Liver (tissue), 9 donors: ENCODE data around the gene CLMN. TPM values are rescaled to one million over a fixed set of nuclear protein-coding genes. Genes with fewer than 3 reads are reported as not detected.
A peak's percentile ranks its signal among the peaks of the same experiment; 100 is the strongest.

Experiments used
- DNase-seq: peaks from one replicate; pipeline ENCODE4 v3.0.0-alpha.2; 2017; ENCODE audit warnings: low spot score
- H3K27ac ChIP-seq, 2 donors: one replicate each; pipeline ENCODE4 v1.7.0; 2013; ENCODE audit warnings: inconsistent platforms in 2 of 2, low read length in 2 of 2, control low read depth in 1 of 2, low read depth in 1 of 2, mild to moderate bottlenecking in 1 of 2
- H3K27me3 ChIP-seq, 4 donors: one replicate each; pipeline versions ENCODE4 v1.6.1 to v1.7.0; 2013; ENCODE audit warnings: low read length in 3 of 4, inconsistent platforms in 1 of 4, mild to moderate bottlenecking in 1 of 4, moderate library complexity in 1 of 4; ENCODE audit not compliant: control insufficient read depth in 4 of 4, insufficient read depth in 4 of 4
- H3K36me3 ChIP-seq, 4 donors: one replicate each; pipeline versions ENCODE4 v1.6.1 to v1.7.0; 2013; ENCODE audit warnings: low read length in 3 of 4, mild to moderate bottlenecking in 3 of 4, low read depth in 1 of 4, moderate library complexity in 1 of 4; ENCODE audit not compliant: control insufficient read depth in 4 of 4, insufficient read depth in 3 of 4
- H3K4me1 ChIP-seq, 4 donors: one replicate each; pipeline versions ENCODE4 v1.6.1 to v1.7.0; 2013; ENCODE audit warnings: low read length in 3 of 4, mild to moderate bottlenecking in 3 of 4, moderate library complexity in 1 of 4; ENCODE audit not compliant: control insufficient read depth in 4 of 4, insufficient read depth in 4 of 4
- H3K4me3 ChIP-seq, 3 donors: one replicate each; pipeline versions ENCODE4 v1.6.1 to v1.7.0; 2013; ENCODE audit warnings: low read length in 3 of 3, control low read depth in 1 of 3, low read depth in 1 of 3, mild to moderate bottlenecking in 1 of 3
- H3K9ac ChIP-seq, 2 donors: one replicate each; pipeline ENCODE4 v1.7.0; 2013; ENCODE audit warnings: low read length in 2 of 2, mild to moderate bottlenecking in 2 of 2, moderate library complexity in 2 of 2, control low read depth in 1 of 2, low read depth in 1 of 2
- H3K9me3 ChIP-seq, 4 donors: one replicate each; pipeline versions ENCODE4 v1.6.1 to v1.7.0; 2013; ENCODE audit warnings: low read length in 3 of 4; ENCODE audit not compliant: control insufficient read depth in 4 of 4
- EGR1 ChIP-seq, 2 donors: IDR thresholded peaks; 2 replicates each; pipeline ENCODE4 v1.6.1; 2016 to 2018; ENCODE audit warnings: antibody characterized with exemption in 2 of 2, low read depth in 2 of 2
- FOXA1 ChIP-seq: IDR thresholded peaks from 2 replicates; pipeline ENCODE4 v1.6.1; 2016; ENCODE audit warnings: antibody characterized with exemption
- FOXA2 ChIP-seq: IDR thresholded peaks from 2 replicates; pipeline ENCODE4 v1.6.1; 2016; ENCODE audit warnings: antibody characterized with exemption
- GABPA ChIP-seq, 2 donors: IDR thresholded peaks in 1 of 2; conservative IDR thresholded peaks in 1 of 2; 2 replicates each; pipeline ENCODE4 v1.6.1; 2016; ENCODE audit warnings: antibody characterized with exemption in 2 of 2, mild to moderate bottlenecking in 1 of 2, moderate library complexity in 1 of 2
- HNF4A ChIP-seq, 2 donors: conservative IDR thresholded peaks; 2 replicates each; pipeline ENCODE4 v1.6.1; 2016; ENCODE audit warnings: antibody characterized with exemption in 2 of 2, mild to moderate bottlenecking in 2 of 2
- HNF4G ChIP-seq: IDR thresholded peaks from 2 replicates; pipeline ENCODE4 v1.6.1; 2016; ENCODE audit warnings: antibody characterized with exemption
- JUND ChIP-seq, 2 donors: IDR thresholded peaks; 2 replicates each; pipeline ENCODE4 v1.6.1; 2016; ENCODE audit warnings: antibody characterized with exemption in 2 of 2
- NR2F2 ChIP-seq: IDR thresholded peaks from 2 replicates; pipeline ENCODE4 v1.6.1; 2016; ENCODE audit warnings: antibody characterized with exemption
- RAD21 ChIP-seq, 2 donors: IDR thresholded peaks; 2 replicates each; pipeline ENCODE4 v1.6.1; 2016; ENCODE audit warnings: antibody characterized with exemption in 2 of 2, mild to moderate bottlenecking in 2 of 2
- REST ChIP-seq: IDR thresholded peaks from 2 replicates; pipeline ENCODE4 v1.6.1; 2016; ENCODE audit warnings: antibody characterized with exemption, mild to moderate bottlenecking
- RXRA ChIP-seq, 2 donors: IDR thresholded peaks; 2 replicates each; pipeline ENCODE4 v1.6.1; 2017 to 2018; ENCODE audit warnings: antibody characterized with exemption in 2 of 2, mild to moderate bottlenecking in 1 of 2
- SP1 ChIP-seq: IDR thresholded peaks from 2 replicates; pipeline ENCODE4 v1.6.1; 2018; ENCODE audit warnings: antibody characterized with exemption, mild to moderate bottlenecking
- TAF1 ChIP-seq: conservative IDR thresholded peaks from 2 replicates; pipeline ENCODE4 v1.6.1; 2016; ENCODE audit warnings: antibody characterized with exemption, mild to moderate bottlenecking
- YY1 ChIP-seq: IDR thresholded peaks from 2 replicates; pipeline ENCODE4 v1.6.1; 2016; ENCODE audit warnings: antibody characterized with exemption, mild to moderate bottlenecking
- ZBTB33 ChIP-seq: IDR thresholded peaks from 2 replicates; pipeline ENCODE4 v1.6.1; 2016; ENCODE audit warnings: antibody characterized with exemption
- WGBS: extraction: QIAGEN DNeasy Blood & Tissue Kit; methylation state at CpG from one replicate; pipeline ENCODE4 v1.1.7; 2013; 5-methylcytosine and 5-hydroxymethylcytosine counted together
- polyA plus RNA-seq, 2 donors: library from polyadenylated mRNA; stranded (reverse) in 1 of 2; unstranded in 1 of 2; fragments of 200-250 nt in 1 of 2; fragments of >200 nt in 1 of 2; fragmentation: Nextera tagmentation in 1 of 2; extraction: Ambion mirVana in 1 of 2; gene quantifications; one replicate each; pipeline versions ENCODE4 v1.2.1 to v1.2.3, GENCODE V29; 2013 to 2015
- total RNA-seq, 2 donors: library from RNA; depleted of rRNA; stranded (reverse); fragments of >200 nt; gene quantifications; one replicate each; pipeline ENCODE4 v1.2.3, GENCODE V29; 2014
- TF ChIP-seq, protein P1 (sequence below): IDR thresholded peaks from 2 replicates; pipeline ENCODE4 v1.6.1; 2016; ENCODE audit warnings: antibody characterized with exemption
- TF ChIP-seq, protein P2 (sequence below): IDR thresholded peaks from 2 replicates; pipeline ENCODE4 v1.6.1; 2016; ENCODE audit warnings: antibody characterized with exemption
- TF ChIP-seq, protein P3 (sequence below): fragments of 150-350 bp; IDR thresholded peaks from 2 replicates; pipeline ENCODE4 v1.5.1; 2017; ENCODE audit warnings: improper control_type of control experiment, low read depth, low read length; ENCODE audit not compliant: missing input control
- donor health status: healthy.
- donor health status: healthy.
- donor health status: healthy.
- donor health status: healthy.
- donor health status: healthy.

The CLMN gene
- total and polyA plus RNA-seq, 4 donors, result 6.0 to 41.1 (median 24.1) TPM

DNA sequence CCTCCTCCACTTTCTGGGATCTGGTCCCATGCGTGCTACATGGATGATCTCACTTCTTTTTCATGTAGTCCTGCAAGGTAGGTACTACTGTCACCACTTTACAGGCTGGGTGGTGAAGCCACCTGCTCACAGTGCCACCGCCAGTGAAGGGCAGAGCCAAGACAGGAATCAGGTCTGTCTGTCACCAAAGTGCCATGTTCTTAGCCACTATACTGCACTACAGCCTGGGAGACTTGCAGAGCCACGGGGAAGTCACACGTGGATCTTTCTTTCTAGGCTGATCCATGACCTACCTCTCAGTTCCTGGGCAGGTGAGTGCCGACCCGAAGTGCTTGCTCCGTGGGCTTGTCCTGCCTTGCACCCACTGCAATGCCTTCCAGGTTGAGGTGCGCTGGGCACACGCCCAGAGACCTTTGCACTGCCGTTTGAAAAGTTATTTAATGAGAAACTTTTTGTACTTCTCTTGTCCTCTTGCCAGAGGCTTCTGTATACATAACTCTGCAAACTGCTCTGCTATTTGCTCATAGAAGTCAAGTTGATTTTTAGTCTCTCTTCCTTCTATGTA, 19.7 kb upstream of the CLMN start:
- Histone ChIP-seq H3K36me3 (no peaks in the 10 kb centered on the region), H3K9me3 (no peaks in the 10 kb centered on the region), H3K4me1 (peaks cover 0 to 32% (median 13%) of the 10 kb centered on the region in 4 donors), H3K27ac (peak overlapping the region; percentile 76 to 86), H3K9ac (peak overlapping the region in 1 of 2 donors; percentile 39), H3K27me3 (no peaks in the 10 kb centered on the region), H3K4me3 (peak overlapping the region in 1 of 3 donors; percentile 9)
- DNase-seq, result no peak
- 29% methylated on average over 10 of the region's 10 CpGs for WGBS
- peak; percentile 33 to 54 for TF ChIP-seq RAD21 (IDR thresholded peaks at IDR 0.05)
- TF ChIP-seq, protein P1, sequence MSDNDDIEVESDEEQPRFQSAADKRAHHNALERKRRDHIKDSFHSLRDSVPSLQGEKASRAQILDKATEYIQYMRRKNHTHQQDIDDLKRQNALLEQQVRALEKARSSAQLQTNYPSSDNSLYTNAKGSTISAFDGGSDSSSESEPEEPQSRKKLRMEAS, result peak; percentile 71
- peak; percentile 87 for TF ChIP-seq HNF4G
- peak; percentile 94 to 98 for TF ChIP-seq RXRA (IDR thresholded peaks at IDR 0.05)
- TF ChIP-seq, protein P2, sequence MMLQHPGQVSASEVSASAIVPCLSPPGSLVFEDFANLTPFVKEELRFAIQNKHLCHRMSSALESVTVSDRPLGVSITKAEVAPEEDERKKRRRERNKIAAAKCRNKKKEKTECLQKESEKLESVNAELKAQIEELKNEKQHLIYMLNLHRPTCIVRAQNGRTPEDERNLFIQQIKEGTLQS, result no peak
- no peak for TF ChIP-seq FOXA2
- TF ChIP-seq YY1, result no peak
- no peak for TF ChIP-seq GABPA (IDR thresholded peaks at IDR 0.05 in 1 of 2, conservative IDR thresholded peaks at IDR 0.05 in 1 of 2)
- TF ChIP-seq EGR1 (IDR thresholded peaks at IDR 0.05; ENCODE audit: low read depth in 2 of 2), result peak in 1 of 2 donors; percentile 55
- TF ChIP-seq HNF4A (conservative IDR thresholded peaks at IDR 0.05), result peak; percentile 91 to 93
- TF ChIP-seq, protein P3, sequence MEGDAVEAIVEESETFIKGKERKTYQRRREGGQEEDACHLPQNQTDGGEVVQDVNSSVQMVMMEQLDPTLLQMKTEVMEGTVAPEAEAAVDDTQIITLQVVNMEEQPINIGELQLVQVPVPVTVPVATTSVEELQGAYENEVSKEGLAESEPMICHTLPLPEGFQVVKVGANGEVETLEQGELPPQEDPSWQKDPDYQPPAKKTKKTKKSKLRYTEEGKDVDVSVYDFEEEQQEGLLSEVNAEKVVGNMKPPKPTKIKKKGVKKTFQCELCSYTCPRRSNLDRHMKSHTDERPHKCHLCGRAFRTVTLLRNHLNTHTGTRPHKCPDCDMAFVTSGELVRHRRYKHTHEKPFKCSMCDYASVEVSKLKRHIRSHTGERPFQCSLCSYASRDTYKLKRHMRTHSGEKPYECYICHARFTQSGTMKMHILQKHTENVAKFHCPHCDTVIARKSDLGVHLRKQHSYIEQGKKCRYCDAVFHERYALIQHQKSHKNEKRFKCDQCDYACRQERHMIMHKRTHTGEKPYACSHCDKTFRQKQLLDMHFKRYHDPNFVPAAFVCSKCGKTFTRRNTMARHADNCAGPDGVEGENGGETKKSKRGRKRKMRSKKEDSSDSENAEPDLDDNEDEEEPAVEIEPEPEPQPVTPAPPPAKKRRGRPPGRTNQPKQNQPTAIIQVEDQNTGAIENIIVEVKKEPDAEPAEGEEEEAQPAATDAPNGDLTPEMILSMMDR, result no peak
- TF ChIP-seq JUND (IDR thresholded peaks at IDR 0.05), result peak; percentile 39 to 44
- TF ChIP-seq NR2F2, result peak; percentile 35
- TF ChIP-seq REST, result peak; percentile 32
- no peak for TF ChIP-seq ZBTB33
- TF ChIP-seq TAF1, result peak; percentile 50
- TF ChIP-seq FOXA1, result peak; percentile 24
- TF ChIP-seq SP1, result peak; percentile 92
